GM21526 (cell line): Measurements from ENCODE around the gene CGRRF1.

Experiments used
- ATAC-seq: cut with Tn5 transposase; IDR thresholded peaks from one replicate; pipeline ENCODE4 v1.9.1; 2021; ENCODE audit warnings: moderate library complexity; ENCODE audit not compliant: unreplicated experiment, low FRiP score

CGRRF1 gene, protein sequence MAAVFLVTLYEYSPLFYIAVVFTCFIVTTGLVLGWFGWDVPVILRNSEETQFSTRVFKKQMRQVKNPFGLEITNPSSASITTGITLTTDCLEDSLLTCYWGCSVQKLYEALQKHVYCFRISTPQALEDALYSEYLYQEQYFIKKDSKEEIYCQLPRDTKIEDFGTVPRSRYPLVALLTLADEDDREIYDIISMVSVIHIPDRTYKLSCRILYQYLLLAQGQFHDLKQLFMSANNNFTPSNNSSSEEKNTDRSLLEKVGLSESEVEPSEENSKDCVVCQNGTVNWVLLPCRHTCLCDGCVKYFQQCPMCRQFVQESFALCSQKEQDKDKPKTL

DNA sequence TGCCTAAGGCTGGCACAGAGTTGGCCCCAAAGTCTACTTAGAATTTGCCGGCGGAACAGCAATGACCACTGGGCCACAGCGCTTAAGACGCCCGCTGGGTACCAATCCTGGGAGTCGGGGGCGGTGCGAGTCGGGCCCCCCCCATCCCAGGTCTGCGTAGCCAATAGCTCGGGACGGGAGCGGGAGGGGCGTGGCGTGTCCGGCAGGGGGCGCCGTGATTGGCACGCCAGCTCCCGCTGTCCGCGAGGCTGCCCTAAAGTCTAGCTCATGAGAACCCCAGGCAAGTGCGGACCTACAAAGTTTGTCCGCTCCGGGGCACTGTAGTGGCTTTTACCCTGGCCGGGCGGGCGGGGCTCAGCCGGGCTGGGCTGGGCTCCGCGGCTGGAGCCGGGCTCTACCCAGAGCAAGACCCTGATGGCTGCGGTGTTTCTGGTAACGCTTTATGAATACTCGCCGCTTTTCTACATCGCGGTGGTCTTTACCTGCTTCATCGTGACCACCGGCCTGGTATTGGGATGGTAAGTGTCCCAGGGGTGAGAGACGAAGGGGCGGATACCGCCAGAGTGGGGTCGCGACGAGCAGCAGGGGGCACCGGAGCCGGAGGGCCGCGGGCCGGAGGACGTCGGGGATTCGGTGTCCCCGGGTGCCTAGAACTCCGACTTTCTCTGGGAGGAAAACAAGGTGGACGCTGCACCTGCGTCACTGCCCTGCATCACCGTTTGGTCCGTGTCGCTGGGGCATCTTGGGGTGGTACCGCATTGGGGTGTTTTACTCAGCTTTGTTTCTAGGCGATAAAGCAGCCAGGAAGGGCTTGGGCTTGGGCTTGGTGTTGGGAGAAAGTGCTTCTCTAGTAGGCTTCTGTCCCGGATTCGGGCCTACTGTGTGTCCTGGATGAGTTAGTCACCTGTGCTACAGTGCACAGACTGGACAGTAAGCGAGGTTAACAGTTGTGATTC, at the start of gene CGRRF1:
CGRRF1 (plus strand) TSS at position 361 of the 956 bp plus-strand sequence; CDS start at position 415, 54 bp downstream.
- peak; percentile 92 for ATAC-seq

DNA sequence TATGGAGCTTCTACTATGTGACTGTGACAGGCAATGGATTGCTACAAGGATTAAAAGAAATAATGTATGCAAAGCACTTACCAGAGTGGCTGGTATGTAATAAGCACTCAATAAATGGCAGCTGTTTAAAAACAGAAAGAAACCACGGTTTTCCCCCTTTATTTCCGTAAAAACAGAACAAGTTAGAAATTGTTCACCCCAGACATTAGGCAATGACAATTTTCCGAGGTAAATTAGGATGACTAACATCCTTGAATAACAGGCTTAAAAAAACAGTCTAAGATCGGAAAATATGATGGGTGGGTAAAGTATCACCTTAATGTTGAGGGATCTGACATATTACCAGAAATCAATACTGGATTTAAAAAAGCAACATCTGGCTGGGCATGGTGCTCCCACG, 47.7 kb upstream of the CGRRF1 start:
- no peak for ATAC-seq

DNA sequence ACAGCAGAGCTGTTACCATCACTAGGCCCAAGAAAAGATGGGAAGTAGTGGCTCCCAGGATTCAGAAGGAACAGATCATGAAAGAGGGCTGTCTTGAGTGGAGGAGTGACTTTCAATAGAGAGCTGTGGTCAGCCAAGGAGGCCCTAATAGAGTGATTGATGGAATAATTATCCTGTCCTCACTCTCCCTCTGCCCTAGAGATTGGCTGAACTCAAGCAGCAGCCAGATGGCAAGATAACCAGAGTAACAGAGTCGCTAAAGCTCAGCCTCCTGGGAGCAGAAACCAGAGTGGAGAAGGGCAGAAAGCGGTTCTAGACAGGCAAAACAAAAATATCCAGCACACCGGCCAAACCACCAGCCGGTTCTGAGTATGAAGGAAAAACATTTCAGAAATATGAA, 44.1 kb upstream of the CGRRF1 start:
- no peak for ATAC-seq

DNA sequence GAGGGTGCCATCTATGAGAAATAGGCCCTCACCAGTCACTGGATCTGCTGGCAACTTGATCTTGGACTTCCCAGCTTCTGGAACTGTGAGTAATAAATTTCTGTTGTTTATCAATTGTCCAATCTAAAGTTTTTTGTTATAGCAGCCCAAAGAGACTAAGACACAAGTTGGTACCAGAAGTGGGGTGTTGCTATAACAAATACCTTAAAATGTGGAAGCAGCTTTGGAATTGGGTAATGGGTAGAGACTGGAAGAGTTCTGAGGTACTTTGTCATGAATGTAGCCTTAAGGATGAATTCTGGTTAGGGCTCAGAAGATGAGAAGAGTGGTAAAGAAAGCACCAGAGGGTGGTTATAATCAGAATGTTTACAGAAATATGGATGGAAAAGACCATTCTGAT, 42.4 kb upstream of the CGRRF1 start:
- no peak for ATAC-seq

DNA sequence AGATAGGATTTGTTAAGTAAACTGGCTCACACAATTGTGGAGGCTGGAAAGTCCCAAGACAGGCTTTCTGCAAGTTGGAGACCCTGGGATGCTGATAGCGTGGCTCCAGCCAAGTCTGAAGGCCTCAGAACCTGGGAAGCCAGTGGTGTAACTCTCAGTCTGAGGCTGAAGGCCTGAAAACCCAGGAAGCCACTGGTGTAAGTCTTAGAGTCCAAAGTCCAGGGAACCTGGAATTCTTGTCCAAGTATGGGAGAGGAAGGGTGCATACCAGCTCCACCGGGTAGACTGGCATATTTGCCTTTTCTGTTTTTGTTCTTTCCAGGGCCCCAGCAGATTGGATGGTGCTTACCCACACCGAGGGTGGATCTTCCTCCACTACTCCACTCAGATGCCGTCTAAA, 39.0 kb upstream of the CGRRF1 start:
- no peak for ATAC-seq

DNA sequence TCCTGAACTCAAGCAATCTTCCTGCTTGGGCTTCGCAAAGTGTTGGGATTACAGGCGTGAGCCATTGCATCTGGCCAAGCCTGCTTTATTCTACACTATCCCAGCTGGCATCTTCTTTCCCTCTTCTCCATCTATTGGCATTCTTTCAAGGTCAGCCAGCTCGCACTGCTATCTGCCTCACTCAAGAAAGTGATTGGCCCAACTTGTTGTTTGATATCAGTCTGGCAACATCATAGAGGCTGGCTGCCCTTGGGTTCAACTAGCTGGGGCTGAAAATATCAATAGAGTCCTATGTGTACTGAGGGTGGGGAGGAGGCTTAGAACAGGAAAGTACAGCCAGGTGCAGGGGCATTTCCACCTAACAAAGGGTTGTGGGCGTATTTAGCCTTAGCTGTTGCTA, 38.1 kb upstream of the CGRRF1 start:
- no peak for ATAC-seq

DNA sequence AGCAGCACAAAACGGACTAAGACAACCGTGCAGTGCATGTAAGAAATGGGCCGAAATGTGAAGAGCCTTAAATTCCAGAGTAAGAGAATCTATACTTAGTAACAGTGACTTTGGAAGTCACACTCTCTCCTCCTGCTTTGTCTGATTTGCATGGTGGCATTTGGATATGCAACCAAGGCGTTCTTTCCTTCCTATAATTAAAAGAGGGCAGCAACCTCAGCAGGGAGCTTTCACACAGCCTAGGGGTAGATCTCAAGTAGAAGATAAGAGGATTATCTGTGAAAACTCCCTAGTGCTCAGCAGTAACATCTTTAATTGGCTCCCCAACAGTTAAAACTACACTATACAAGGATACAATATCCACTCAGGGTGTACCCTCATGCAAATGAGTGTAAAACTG, 37.4 kb upstream of the CGRRF1 start:
- ATAC-seq: no peak

DNA sequence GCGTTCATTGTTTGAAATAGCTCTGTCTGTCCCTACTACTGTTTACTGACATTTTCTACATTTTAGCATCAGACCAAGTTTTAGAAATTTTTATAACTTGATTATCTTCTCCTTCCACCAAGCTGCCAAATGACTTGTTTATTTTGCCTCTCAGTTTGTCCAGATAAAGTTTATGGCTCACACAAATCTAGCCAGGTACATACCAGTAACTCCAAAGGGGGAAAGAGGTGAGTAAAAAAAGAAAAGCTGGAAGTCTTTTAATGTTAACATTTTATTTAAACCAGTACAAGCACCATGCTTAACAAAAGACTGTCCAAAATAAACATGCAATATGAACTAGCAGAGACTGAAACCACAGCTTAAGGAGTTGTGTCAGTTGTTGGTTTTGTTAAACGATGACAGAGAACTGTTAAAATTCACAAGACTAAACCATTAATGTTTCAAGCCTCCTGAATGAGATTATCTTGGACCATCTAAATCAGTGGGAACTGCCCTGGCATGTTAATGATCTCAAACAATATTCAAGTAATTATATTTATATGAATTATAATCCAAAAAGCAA, 35.4 kb upstream of the CGRRF1 start:
- no peak for ATAC-seq

DNA sequence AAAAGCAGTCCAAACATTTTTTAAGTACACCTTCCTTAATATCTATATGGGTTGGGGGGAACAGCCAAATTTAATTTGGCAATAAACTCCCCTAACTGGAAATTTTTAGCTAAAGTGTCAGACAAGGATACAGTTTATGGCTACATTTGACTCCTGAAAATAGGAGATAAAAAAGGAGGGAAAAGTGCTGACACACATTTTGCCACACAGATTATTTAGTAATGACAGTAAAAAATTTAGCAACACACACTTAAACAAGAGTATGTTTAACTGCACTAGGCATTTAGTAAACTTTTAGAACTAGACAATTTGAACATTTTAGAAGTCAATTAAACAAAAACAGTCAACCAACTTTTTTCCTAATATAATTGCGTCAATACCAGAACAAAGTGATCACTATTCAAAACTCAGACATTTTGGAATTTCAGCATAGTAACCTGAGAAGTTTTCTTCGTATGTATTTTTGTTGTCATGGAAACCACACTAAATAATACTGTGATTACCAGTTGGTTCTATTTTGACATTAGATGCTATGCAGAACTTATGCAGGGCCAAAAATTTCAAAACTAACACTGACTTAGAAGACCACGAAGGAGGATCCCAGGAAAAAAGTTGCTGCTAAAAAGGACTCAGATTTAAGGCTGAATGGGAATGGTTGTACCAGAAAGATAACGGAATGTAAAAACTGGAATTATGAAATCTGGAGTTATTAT, 34.4 kb upstream of the CGRRF1 start:
- ATAC-seq: no peak

DNA sequence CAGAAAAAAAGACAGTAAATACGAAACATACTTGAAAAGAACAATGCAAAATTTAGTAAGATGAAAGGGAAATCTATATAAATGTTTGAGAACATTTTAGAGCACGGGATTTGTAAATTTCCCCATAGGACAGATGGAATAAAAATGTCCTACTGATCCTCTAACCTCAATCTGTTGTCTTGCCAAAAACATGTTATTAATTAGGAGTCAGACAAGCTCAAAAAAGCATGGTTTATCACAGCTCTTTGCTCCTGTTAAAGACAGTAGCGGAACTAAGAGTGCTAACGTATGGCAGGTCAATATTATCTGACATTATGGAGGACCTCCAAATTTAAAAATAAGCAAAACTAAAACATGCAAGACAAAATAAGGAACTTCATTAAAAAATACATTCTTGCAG, 33.8 kb upstream of the CGRRF1 start:
- ATAC-seq: no peak

DNA sequence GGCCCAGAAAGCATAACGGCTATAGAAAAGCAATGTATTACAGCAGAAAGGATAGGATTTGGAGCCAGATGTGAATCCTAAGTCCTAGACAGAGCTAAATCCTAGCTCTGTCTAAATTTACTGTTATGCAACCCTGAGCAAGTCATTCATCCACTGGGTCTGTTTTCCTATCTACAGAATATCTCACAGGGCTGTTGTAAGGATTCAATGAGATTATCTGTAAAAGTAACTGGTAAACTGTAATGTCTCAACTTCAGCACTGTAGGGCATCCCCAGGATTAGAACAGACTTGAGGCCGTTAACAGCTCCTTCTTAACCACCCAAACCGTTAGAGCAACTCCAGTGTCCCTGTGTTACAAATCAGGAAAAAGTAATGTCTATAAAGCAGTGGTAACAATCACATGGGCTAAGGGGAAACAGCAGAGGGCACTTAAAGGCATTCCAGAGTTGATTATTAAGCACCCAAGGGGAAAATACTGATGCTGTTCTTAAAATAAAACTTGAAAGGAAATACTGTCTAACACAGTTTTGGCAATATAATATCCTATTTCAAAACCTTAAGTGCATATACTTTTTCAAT, 31.0 kb upstream of the CGRRF1 start:
- ATAC-seq: no peak

DNA sequence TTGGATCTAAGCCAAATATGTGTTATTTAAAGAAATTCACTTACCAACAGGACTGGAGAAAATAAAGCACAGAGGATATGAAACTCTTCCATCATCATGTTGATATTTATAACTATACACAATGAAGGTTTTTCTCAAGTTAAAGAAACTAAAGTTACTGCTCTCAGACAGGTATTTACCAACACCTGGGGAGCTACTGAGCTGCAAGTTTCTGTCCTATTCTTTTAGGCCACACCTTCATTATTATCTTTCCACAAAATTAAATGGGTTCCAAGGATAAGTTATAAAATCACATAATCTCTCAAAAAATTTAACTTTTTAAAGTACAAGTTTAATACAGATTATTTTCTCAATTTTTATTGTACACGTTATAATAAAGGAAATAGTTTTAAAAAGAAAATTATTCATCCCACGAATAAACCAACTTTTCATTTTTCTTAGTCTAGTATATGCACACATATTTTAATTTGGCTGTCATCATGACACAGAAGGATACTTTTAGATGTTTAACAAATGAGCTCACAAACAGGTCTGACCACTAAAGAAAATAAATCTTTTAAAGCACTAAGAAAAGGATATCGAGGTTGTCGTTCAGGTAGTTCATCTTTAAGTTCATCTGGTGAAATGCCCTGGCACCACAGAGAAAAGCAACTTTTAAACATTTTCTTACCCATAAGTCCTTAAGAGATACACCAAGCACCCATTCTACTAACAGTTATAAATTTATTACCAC, 28.7 kb upstream of the CGRRF1 start:
- ATAC-seq: no peak

DNA sequence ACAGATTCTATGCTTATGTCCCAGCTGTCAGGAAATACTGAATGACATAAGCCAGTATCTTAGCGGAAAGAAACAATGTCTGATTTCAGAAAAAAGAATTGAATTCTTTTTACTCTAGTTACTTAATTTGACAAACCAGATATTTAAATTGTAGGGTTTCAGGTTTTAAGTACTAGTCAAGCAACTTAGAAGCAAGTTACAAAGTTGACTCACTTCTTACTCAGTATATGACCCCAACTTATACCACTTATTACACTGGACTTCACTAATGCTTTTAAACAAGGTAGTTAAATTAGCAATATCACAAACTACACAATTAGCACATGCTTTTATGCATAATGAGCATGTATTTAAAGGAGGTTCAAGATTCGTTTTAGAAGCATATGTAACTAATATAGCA, 28.0 kb upstream of the CGRRF1 start:
- no peak for ATAC-seq

DNA sequence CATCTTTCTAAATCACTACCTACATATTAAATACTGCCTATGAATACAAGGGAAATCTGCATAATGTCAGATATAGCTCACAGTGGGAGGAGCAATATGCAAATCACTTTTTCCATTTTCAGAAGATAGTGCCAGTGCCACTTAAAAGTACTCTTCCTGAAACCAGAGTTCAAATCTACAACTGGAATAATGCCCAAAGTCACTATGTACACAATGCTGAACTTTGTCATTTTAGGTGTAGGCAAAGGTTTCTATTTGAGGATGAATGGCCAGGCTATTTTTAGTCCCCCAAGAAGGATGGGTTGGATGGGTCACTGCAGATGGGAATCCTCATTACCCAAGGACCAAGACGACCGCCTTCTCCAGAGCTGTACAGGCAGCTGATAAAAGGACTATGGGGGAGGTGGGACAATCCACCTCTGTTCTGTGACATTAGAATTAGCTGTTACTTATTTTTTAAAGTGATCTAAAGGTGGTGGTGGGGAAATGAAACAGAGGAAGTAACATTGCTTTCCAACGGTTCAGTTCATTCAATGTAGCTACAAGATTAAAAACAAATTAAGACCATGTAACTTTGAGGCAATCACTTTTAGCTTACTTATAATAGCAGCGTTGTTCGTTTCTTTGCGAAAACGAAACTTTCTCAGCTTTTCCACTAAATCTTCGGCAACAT, 26.5 kb upstream of the CGRRF1 start:
- ATAC-seq: no peak

DNA sequence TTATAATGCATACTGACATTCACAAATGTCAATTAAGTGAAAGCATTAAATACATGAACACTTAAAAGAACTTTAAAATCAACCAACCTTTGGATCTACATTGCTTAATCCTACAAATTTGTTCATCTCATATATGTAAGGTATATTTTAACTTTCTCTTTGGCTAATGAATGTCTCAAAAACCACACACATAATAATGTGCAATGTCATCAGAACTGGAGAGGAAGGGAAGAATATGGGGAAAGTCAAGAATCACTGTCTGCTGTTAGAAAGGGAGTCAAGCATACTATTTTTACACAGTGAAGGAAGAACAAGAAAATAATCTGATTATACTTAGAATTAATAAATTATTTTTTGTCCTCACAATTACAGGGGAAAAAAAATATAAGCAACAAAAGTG, 25.9 kb upstream of the CGRRF1 start:
- ATAC-seq: no peak

DNA sequence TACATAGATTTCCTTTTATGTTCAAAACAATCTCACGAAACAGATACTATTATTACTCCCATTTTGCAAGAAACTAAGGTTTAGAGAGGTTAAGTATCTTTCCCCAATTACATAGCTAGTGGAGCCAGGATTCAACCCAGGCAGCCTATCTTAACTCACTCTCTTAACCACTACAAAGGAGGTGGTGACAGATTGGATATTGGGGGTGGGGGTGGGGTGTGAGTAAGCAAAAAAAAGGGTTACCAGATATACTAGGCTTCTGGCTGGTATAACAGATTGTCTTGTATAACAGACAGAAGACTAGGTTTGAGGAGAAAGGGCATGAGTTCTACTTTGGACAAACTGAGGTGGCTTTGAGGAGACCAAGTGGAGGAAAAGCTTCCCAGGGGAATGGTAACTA, 23.0 kb upstream of the CGRRF1 start:
- ATAC-seq: no peak

DNA sequence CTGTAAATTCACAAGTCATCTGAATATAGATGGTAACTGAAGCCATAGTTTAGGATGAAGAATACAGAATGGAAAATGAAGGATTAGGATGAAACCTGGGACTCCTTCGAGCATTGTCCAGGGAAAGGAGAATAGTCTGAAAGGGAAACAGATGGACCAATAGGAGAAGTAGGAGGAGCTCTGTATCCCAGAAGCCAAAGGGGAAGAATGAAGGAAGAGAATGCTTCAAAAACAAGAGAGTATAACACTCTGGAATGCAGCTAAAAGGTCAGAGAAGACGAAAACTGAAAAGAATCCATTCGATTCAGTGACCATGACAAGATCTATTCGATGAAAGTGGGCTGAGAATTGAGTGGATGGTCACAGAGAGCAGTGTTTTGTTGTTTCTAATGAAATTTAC, 21.9 kb upstream of the CGRRF1 start:
- no peak for ATAC-seq

DNA sequence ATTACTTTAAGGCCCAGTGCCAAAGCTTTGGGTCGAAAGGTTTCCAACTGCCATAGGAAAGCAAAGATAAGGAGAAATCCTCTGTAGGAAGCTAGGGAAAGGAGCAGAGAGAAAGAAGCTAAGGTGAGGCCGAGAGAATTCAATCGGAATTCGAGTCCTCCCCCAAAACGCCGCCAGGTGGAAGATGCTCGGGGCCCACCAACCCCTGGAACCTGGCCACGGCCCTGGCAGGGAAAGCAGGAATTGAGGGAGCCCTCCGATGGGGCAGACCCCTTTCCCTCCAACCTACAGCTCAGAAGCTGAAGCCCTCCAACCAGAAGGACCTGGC, 21.4 kb upstream of the CGRRF1 start:
- ATAC-seq: no peak

DNA sequence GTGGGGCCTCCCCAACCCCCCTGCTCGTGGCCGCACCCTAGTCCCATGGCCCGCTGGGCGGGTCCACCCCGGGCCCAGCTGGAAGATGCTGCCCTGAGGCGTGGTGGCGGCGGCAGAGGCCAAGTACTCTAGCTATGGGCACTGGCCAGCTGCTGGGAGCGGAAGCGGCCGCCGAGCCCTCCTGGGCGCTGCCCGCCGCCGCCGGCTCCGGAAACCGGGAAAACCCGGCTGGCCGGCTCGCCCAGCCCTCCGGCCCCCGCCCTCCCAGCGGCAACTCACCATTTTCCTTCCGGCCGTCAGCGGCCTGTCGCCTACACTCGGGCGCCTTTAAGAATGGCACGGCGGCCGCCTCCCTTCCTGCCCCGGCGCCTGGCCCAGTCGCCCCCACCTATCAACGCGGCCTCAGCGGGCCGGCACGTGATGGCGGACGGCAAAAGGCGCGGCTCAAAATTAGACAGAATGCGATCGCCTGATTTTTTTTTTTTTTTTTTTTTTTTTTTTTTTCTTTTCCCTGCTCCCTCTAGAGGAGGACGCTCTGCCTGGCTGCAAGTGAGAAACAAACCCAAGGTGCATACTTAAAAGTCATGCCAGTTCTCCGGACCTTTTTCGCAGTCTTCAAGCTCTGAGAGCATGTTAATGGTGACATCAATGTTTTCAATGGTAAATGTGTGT, 20.9 kb upstream of the CGRRF1 start, which contains the start of gene GMFB:
GMFB (minus strand) TSS at position 335 of the 672 bp plus-strand sequence; CDS start at position 282, 53 bp downstream.
- ATAC-seq: peak; percentile 88
